ENCODE results near the gene TUT4. TPM values are rescaled to one million over a fixed set of nuclear protein-coding genes. Genes with fewer than 3 reads are reported as not detected.

Gene TUT4
- total RNA-seq, 3 donors from 2014 or later, result 44.2 to 85.3 (median 68.8) TPM

- Histone ChIP-seq H3K9me3 (no peaks in the 10 kb centered on the region), H3K27ac (no peak overlapping the region), H3K36me3 (peaks cover 8% of the 10 kb centered on the region), H3K27me3 (no peaks in the 10 kb centered on the region), H3K4me3 (no peak overlapping the region), H3K4me1 (no peaks in the 10 kb centered on the region)
- no peak for TF ChIP-seq POLR2A (IDR thresholded peaks at IDR 0.05)
- TF ChIP-seq CTCF (IDR thresholded peaks at IDR 0.05), result no peak
- no peak for TF ChIP-seq POLR2AphosphoS5 (IDR thresholded peaks at IDR 0.05)
- intact Hi-C loops (cut with DNase I; ENCODE audit: low total_unique reads), result no loop called here
- no peak for DNase-seq (ENCODE audit: low spot score in 2 of 2)
These were observed 29.5 kb downstream of the TUT4 start for GRCh38 chr1:52523376-52523775.

GRCh38 chr1:52520148-52520547, 32.7 kb downstream of the TUT4 start:
- H3K27me3 ChIP-seq, result no peaks in the 10 kb centered on the region
- peaks cover 3% of the 10 kb centered on the region for H3K36me3 ChIP-seq
- no peak overlapping the region for H3K27ac ChIP-seq
- DNase-seq (ENCODE audit: low spot score in 2 of 2), result no peak
- H3K4me3 ChIP-seq, result no peak overlapping the region
- intact Hi-C loops (cut with DNase I; ENCODE audit: low total_unique reads), result no loop called here
- H3K9me3 ChIP-seq, result no peaks in the 10 kb centered on the region
- no peaks in the 10 kb centered on the region for H3K4me1 ChIP-seq
- TF ChIP-seq POLR2A (IDR thresholded peaks at IDR 0.05) (no peak), CTCF (IDR thresholded peaks at IDR 0.05) (no peak), POLR2AphosphoS5 (IDR thresholded peaks at IDR 0.05) (no peak)

- TF ChIP-seq POLR2AphosphoS5 (IDR thresholded peaks at IDR 0.05), result no peak
- TF ChIP-seq POLR2A (IDR thresholded peaks at IDR 0.05), result no peak
- no peak for TF ChIP-seq CTCF (IDR thresholded peaks at IDR 0.05)
- H3K27ac ChIP-seq, result no peak overlapping the region
- no peaks in the 10 kb centered on the region for H3K27me3 ChIP-seq
- no peak overlapping the region for H3K4me3 ChIP-seq
- peaks cover 6% of the 10 kb centered on the region for H3K36me3 ChIP-seq
- intact Hi-C loops (cut with DNase I; ENCODE audit: low total_unique reads), result no loop called here
- no peak for DNase-seq (ENCODE audit: low spot score in 2 of 2)
- no peaks in the 10 kb centered on the region for H3K9me3 ChIP-seq
- no peaks in the 10 kb centered on the region for H3K4me1 ChIP-seq
These were observed 33.9 kb downstream of the TUT4 start for GRCh38 chr1:52518962-52519361.

GRCh38 chr1:52511851-52512615, 40.9 kb downstream of the TUT4 start:
- no peak overlapping the region for H3K27ac ChIP-seq
- no peaks in the 10 kb centered on the region for H3K27me3 ChIP-seq
- H3K9me3 ChIP-seq, result no peaks in the 10 kb centered on the region
- TF ChIP-seq POLR2AphosphoS5 (IDR thresholded peaks at IDR 0.05), result no peak
- no peak for TF ChIP-seq CTCF (IDR thresholded peaks at IDR 0.05)
- no peak for TF ChIP-seq POLR2A (IDR thresholded peaks at IDR 0.05)
- no peak overlapping the region for H3K4me3 ChIP-seq
- H3K36me3 ChIP-seq, result peaks cover 6% of the 10 kb centered on the region
- H3K4me1 ChIP-seq, result no peaks in the 10 kb centered on the region
- intact Hi-C loops (cut with DNase I; ENCODE audit: low total_unique reads), result no loop called here
- no peak for DNase-seq (ENCODE audit: low spot score in 2 of 2)

- DNase-seq (ENCODE audit: low spot score in 2 of 2), result no peak
- H3K27me3 ChIP-seq, result no peaks in the 10 kb centered on the region
- intact Hi-C loops (cut with DNase I; ENCODE audit: low total_unique reads), result no loop called here
- TF ChIP-seq CTCF (IDR thresholded peaks at IDR 0.05) (no peak), POLR2AphosphoS5 (IDR thresholded peaks at IDR 0.05) (no peak), POLR2A (IDR thresholded peaks at IDR 0.05) (no peak)
- H3K4me1 ChIP-seq, result no peaks in the 10 kb centered on the region
- H3K36me3 ChIP-seq, result peaks cover 6% of the 10 kb centered on the region
- no peak overlapping the region for H3K27ac ChIP-seq
- H3K4me3 ChIP-seq, result no peak overlapping the region
- no peaks in the 10 kb centered on the region for H3K9me3 ChIP-seq
These were observed 41.5 kb downstream of the TUT4 start for GRCh38 chr1:52511439-52511838.

Data from breast epithelium (tissue), 4 donors.